AG04449 (cell line): Measurements from ENCODE around the gene DGKE.

Experiments used
- CTCF ChIA-PET: fragments of 350-600 bp; formaldehyde crosslinking; extraction: SDS; loops from one replicate; lab custom pipeline; 2021; ENCODE audit warnings: antibody characterized with exemption; lab: Yijun Ruan, JAX
- POLR2A ChIA-PET: fragments of 400-600, 350-600 bp; formaldehyde crosslinking; extraction: SDS; loops from one replicate; lab custom pipeline; 2020; ENCODE audit warnings: antibody characterized with exemption, inconsistent platforms; lab: Yijun Ruan, JAX
- DNase-seq: peaks from one replicate; pipeline ENCODE4 v3.0.0-alpha.2; 2010; ENCODE audit warnings: low read depth, low spot score
- H3K4me3 ChIP-seq: 2 replicates; pipeline ENCODE4 v1.5.1; 2011; ENCODE audit warnings: low read depth, mild to moderate bottlenecking, control low read depth, low read length
- TF ChIP-seq, protein P1 (sequence below): IDR thresholded peaks from one replicate; pipeline ENCODE4 v1.5.1; 2011; ENCODE audit warnings: mild to moderate bottlenecking, moderate library complexity, low read length, control low read depth, inconsistent platforms; ENCODE audit not compliant: insufficient read depth; ENCODE audit errors: missing control alignments

The DGKE gene

DNA sequence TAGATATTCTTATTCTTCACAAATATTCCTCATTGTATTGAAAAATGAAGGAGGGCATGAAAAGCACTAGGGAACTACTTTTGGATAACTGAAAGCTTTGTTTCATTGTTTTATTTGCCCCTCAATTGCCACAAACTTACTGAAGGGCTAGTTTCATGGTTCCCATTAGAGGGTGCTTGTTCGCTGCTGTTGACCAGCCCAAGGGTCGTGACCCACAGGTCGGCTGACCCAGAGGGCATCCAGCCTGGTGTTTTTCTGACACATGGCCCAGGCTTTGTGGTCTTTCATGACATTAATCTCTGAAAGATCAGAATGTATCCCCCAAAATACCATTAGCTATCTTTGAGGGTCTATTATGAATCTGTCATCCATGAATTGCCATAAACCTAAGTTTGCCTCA, 30.0 kb downstream of the DGKE start:
- ChIA-PET CTCF (interaction anchor here (0.7 kb wide), 1 partner anchor 16 kb away, joined by 4 read pairs; no protein-coding TSS in a partner anchor), POLR2A (no interaction called here)
- TF ChIP-seq, protein P1, sequence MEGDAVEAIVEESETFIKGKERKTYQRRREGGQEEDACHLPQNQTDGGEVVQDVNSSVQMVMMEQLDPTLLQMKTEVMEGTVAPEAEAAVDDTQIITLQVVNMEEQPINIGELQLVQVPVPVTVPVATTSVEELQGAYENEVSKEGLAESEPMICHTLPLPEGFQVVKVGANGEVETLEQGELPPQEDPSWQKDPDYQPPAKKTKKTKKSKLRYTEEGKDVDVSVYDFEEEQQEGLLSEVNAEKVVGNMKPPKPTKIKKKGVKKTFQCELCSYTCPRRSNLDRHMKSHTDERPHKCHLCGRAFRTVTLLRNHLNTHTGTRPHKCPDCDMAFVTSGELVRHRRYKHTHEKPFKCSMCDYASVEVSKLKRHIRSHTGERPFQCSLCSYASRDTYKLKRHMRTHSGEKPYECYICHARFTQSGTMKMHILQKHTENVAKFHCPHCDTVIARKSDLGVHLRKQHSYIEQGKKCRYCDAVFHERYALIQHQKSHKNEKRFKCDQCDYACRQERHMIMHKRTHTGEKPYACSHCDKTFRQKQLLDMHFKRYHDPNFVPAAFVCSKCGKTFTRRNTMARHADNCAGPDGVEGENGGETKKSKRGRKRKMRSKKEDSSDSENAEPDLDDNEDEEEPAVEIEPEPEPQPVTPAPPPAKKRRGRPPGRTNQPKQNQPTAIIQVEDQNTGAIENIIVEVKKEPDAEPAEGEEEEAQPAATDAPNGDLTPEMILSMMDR, result no peak
- DNase-seq, result no peak
- no peak overlapping the region for H3K4me3 ChIP-seq

DNA sequence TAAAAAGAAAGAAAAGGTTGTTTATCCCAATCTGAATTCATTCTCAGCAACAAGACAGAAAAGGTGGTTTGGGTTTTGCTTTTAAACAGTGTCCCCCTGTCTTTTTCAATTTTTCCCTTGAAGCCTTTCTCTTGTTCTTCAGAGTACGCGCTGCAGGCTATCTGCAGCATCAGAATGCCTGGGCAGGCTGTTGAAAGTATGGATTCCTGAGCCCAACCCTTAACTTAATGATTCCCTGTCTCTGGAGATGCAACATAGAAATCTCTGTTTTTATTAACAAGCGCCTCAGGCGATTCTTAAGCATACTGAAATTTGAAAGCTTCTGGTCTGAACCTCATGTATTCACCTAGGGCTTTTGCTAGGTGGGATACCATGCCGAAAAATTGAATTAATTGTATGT, 32.1 kb downstream of the DGKE start:
- DNase-seq, result no peak
- TF ChIP-seq, protein P1, result no peak
- ChIA-PET POLR2A (no interaction called here), CTCF (interaction anchor here (0.7 kb wide), 1 partner anchor 73 kb away, joined by 3 read pairs; no protein-coding TSS in a partner anchor)
- H3K4me3 ChIP-seq, result no peak overlapping the region

DNA sequence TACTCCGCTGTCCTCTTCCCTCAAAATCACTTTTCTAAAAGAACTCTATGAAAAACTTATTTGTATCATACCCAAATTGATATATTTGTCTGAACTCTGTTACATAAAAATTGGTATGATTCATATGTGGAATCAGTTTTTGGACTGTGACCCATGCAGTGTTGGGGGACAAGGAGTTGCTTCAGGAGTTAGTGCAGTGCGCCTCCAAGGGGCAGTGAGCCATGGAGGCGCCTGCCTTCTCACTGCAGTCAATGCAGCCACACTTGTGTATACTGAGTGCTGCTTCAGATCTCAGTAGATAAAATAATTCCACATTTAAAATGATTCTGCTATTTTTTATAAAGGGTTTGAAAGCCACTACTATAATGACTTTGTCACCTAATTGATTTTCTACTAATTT, 32.5 kb downstream of the DGKE start:
- H3K4me3 ChIP-seq, result no peak overlapping the region
- ChIA-PET POLR2A (no interaction called here), CTCF (no interaction called here)
- TF ChIP-seq, protein P1, result no peak
- DNase-seq, result no peak

DNA sequence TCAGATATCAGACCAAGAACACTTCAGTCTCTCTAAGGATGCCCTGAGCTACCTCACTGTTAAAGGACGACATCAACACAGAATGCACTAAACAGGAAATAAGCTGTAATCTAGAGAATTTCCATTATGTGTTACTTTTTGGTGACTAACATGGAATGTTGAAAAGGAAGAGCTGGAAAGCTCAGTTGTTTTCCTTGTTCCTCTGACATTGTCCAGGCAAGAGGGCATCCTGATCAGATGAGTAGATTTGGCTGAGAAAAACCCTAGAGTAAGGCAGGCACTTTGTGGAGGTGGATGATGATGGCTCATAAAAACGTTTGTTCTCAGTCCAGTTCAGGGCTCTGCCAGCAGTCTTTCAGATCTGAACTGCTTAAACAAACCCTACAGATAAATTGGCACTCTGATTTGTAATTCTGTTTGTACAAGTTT, 34.0 kb downstream of the DGKE start:
- POLR2A ChIA-PET, result no interaction called here
- CTCF ChIA-PET, result interaction anchor here (0.9 to 1.4 kb wide), 3 partner anchors 16 to 48 kb away, joined by 3 to 5 read pairs (median 3); no protein-coding TSS in a partner anchor
- DNase-seq, result no peak
- TF ChIP-seq, protein P1, result no peak
- H3K4me3 ChIP-seq, result no peak overlapping the region

DNA sequence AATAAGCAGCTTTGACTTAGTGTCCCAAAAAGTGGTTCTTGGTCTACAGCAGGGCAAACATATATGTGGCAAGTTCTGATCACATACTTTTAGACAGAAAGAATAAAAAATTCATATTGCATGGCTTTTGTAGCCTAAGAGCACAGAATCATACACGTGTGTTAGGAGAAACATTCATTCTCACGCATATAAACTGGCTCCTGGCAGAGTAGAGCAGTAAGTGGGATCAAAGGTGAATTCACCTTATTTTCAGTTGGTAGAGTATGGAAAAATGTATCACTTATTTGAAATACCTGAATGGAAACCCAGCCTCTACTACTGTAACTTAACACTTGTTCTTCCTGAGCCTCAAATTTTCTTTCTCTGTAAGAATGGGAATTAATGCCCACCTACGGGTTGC, 34.8 kb downstream of the DGKE start:
- ChIA-PET POLR2A (no interaction called here), CTCF (interaction anchor here (0.9 to 1.4 kb wide), 4 partner anchors 17 to 49 kb away, joined by 3 to 5 read pairs (median 3); no protein-coding TSS in a partner anchor)
- DNase-seq, result no peak
- no peak overlapping the region for H3K4me3 ChIP-seq
- TF ChIP-seq, protein P1, result no peak

DNA sequence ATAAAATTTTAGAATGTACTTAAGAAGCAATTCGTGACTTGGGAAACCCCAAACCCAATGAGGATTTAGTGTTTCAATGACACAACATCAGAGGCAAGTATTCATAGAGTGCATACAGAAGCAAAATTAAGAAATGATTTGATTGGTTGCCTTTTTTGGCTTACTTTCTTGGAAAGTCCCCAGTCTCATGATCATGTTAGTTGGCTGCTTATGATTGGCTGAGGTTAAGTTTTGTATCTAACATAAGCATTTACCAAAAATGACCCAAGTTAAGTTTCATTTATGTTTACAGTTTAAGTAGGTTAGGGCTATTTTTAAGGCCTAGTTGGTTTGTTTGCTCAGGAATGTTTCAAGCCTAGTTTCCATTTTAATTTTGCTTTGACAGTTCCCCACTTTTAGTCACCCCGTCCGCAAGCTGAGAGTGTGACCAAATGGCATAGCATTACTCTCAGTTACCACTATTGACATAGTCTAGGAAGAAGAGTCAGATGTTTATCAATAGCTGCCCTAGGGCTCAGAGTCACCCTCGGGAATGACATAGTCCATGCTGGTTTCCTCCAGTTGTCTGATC, 36.2 kb downstream of the DGKE start:
- TF ChIP-seq, protein P1, result no peak
- POLR2A ChIA-PET, result no interaction called here
- no peak overlapping the region for H3K4me3 ChIP-seq
- DNase-seq, result no peak
- CTCF ChIA-PET, result interaction anchor here (1.6 kb wide), 1 partner anchor 20 kb away, joined by 5 read pairs; no protein-coding TSS in a partner anchor
